HEK293 (cell line): ENCODE results near the gene TNP2.
A peak's percentile ranks its signal among the peaks of the same experiment; 100 is the strongest.

Source experiments
- BCL11A ChIP-seq: fragments of 450-650 bp; formaldehyde crosslinking; IDR thresholded peaks from 2 replicates; pipeline ENCODE4 v1.5.1; 2016; ENCODE audit warnings: low read depth, missing biosample characterization, missing genetic modification characterization
- GLI2 ChIP-seq: fragments of 450-650 bp; formaldehyde crosslinking; IDR thresholded peaks from 2 replicates; pipeline ENCODE4; 2017; ENCODE audit warnings: missing biosample characterization, missing genetic modification characterization, low read depth, borderline replicate concordance
- GLIS2 ChIP-seq: fragments of 450-650 bp; formaldehyde crosslinking; IDR thresholded peaks from 2 replicates; pipeline ENCODE4 v1.5.1; 2016; ENCODE audit warnings: missing biosample characterization, missing genetic modification characterization
- KLF1 ChIP-seq: fragments of 450-650 bp; formaldehyde crosslinking; IDR thresholded peaks from 2 replicates; pipeline ENCODE4 v1.5.1; 2016; ENCODE audit warnings: missing biosample characterization, missing genetic modification characterization
- SP2 ChIP-seq: fragments of 450-650 bp; formaldehyde crosslinking; IDR thresholded peaks from 2 replicates; pipeline ENCODE4 v1.5.1; 2016; ENCODE audit warnings: missing biosample characterization, missing genetic modification characterization
- SP3 ChIP-seq: fragments of 450-650 bp; formaldehyde crosslinking; IDR thresholded peaks from 2 replicates; pipeline ENCODE4 v1.5.1; 2016; ENCODE audit warnings: missing biosample characterization, missing genetic modification characterization
- ZBTB1 ChIP-seq: fragments of 450-650 bp; formaldehyde crosslinking; IDR thresholded peaks from 2 replicates; pipeline ENCODE4 v1.5.1; 2016; ENCODE audit warnings: missing biosample characterization, missing genetic modification characterization
- ZBTB20 ChIP-seq: fragments of 450-650 bp; formaldehyde crosslinking; IDR thresholded peaks from 2 replicates; pipeline ENCODE4 v1.5.1; 2016; ENCODE audit warnings: missing biosample characterization, missing genetic modification characterization
- ZNF169 ChIP-seq: fragments of 450-650 bp; formaldehyde crosslinking; IDR thresholded peaks from 2 replicates; pipeline ENCODE4 v1.5.1; 2016; ENCODE audit warnings: missing biosample characterization, missing genetic modification characterization
- ZNF19 ChIP-seq: fragments of 450-650 bp; formaldehyde crosslinking; IDR thresholded peaks from 2 replicates; pipeline ENCODE4; 2016; ENCODE audit warnings: missing biosample characterization, missing genetic modification characterization, low read depth
- ZNF302 ChIP-seq: fragments of 450-650 bp; formaldehyde crosslinking; IDR thresholded peaks from 2 replicates; pipeline ENCODE4 v1.5.1; 2016; ENCODE audit warnings: missing biosample characterization, missing genetic modification characterization, low read depth
- ZNF324 ChIP-seq: fragments of 450-650 bp; formaldehyde crosslinking; IDR thresholded peaks from 2 replicates; pipeline ENCODE4 v1.5.1; 2016; ENCODE audit warnings: missing biosample characterization, missing genetic modification characterization
- ZNF335 ChIP-seq: fragments of 450-650 bp; formaldehyde crosslinking; conservative IDR thresholded peaks from 2 replicates; pipeline ENCODE4 v1.5.1; 2016; ENCODE audit warnings: missing biosample characterization, missing genetic modification characterization
- ZNF391 ChIP-seq: fragments of 450-650 bp; formaldehyde crosslinking; IDR thresholded peaks from 2 replicates; pipeline ENCODE4 v1.5.1; 2016; ENCODE audit warnings: low read depth, missing biosample characterization, missing genetic modification characterization, borderline replicate concordance
- ZNF548 ChIP-seq: fragments of 450-650 bp; formaldehyde crosslinking; IDR thresholded peaks from 2 replicates; pipeline ENCODE4 v1.5.1; 2016; ENCODE audit warnings: missing biosample characterization, missing genetic modification characterization
- ZNF600 ChIP-seq: fragments of 450-650 bp; formaldehyde crosslinking; IDR thresholded peaks from 2 replicates; pipeline ENCODE4 v1.5.1; 2016; ENCODE audit warnings: missing biosample characterization, missing genetic modification characterization
- ZNF660 ChIP-seq: fragments of 450-650 bp; IDR thresholded peaks from 2 replicates; pipeline ENCODE4 v1.5.1; 2018; ENCODE audit warnings: missing biosample characterization, mild to moderate bottlenecking, missing genetic modification characterization
- ZNF664 ChIP-seq: fragments of 450-650 bp; formaldehyde crosslinking; IDR thresholded peaks from 2 replicates; pipeline ENCODE4 v1.5.1; 2016; ENCODE audit warnings: missing biosample characterization, missing genetic modification characterization
- ZNF670 ChIP-seq: fragments of 450-650 bp; formaldehyde crosslinking; IDR thresholded peaks from 2 replicates; pipeline ENCODE4 v1.5.1; 2016; ENCODE audit warnings: missing biosample characterization, missing genetic modification characterization, low read depth
- ZSCAN30 ChIP-seq: fragments of 450-650 bp; IDR thresholded peaks from 2 replicates; pipeline ENCODE4 v1.5.1; 2018; ENCODE audit warnings: missing biosample characterization, mild to moderate bottlenecking, missing genetic modification characterization, moderate library complexity
- TF ChIP-seq, protein P1 (sequence below): fragments of 450-650 bp; formaldehyde crosslinking; IDR thresholded peaks from 2 replicates; pipeline ENCODE4 v1.5.1; 2016; ENCODE audit warnings: missing biosample characterization, missing genetic modification characterization
- TF ChIP-seq, protein P2 (sequence below): fragments of 450-650 bp; formaldehyde crosslinking; IDR thresholded peaks from 2 replicates; pipeline ENCODE4 v1.5.1; 2016; ENCODE audit warnings: missing biosample characterization, missing genetic modification characterization
- TF ChIP-seq, protein P3 (sequence below): fragments of 450-650 bp; formaldehyde crosslinking; IDR thresholded peaks from 2 replicates; pipeline ENCODE4 v1.5.1; 2017; ENCODE audit warnings: missing biosample characterization, missing genetic modification characterization
- TF ChIP-seq, protein P4 (sequence below): fragments of 450-650 bp; formaldehyde crosslinking; IDR thresholded peaks from 2 replicates; pipeline ENCODE4 v1.5.1; 2016; ENCODE audit warnings: missing biosample characterization, missing genetic modification characterization
- TF ChIP-seq, protein P5 (sequence below): fragments of 450-650 bp; formaldehyde crosslinking; IDR thresholded peaks from 2 replicates; pipeline ENCODE4 v1.5.1; 2016; ENCODE audit warnings: missing biosample characterization, missing genetic modification characterization
- TF ChIP-seq, protein P6 (sequence below): fragments of 450-650 bp; formaldehyde crosslinking; IDR thresholded peaks from 2 replicates; pipeline ENCODE4 v1.5.1; 2016; ENCODE audit warnings: missing biosample characterization, missing genetic modification characterization
- TF ChIP-seq, protein P7 (sequence below): fragments of 450-650 bp; formaldehyde crosslinking; IDR thresholded peaks from 2 replicates; pipeline ENCODE4 v1.5.1; 2016; ENCODE audit warnings: missing biosample characterization, missing genetic modification characterization

Gene TNP2

DNA sequence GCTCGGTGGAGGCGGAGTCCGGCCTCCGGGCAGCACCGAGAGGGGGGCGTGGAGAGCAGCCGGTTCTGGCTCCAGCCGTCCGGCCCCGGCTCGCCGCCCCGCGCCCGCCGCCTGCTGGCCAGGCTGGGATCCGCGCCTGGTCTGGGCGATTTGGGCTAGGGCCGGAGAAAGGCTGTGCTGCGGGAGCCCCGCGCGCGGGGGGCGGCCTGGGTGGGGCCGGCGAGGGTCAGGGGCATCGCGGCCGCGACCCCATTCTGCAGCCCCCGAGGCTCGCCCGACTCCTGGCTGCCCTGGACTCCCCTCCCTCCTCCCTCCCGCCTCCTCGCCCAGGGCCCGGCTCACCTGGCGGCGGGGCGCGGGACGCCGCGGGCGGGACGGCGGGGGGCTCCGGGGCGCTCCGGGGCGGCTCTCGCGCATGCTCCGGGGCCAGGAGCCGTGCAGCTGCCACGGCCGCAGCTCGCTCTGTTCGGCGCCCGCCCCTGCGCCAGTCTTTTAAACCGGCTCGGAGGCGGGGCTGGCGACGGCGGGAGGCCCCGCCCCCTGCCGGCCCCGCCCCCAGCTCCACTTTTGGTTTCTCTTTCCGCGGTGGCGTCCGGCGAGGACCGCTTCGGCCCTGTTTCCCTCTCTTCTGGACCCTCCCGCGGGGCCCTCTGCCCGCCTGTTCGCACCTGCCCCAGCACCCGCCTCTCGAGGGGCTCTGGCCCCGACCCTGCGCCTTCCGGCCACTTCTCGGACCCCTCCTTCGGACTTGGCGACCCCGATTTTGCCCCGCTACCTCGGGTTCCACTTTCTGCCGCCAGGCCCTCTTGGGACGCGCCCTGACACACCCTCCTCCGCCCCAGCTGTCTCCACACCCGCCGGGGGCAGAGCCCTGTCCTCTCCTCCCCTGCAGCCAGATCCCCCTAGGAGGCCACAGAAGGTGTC is 13.1 kb downstream of the TNP2 start, which contains the start of gene SOCS1 (continued):
- TF ChIP-seq, protein P1, sequence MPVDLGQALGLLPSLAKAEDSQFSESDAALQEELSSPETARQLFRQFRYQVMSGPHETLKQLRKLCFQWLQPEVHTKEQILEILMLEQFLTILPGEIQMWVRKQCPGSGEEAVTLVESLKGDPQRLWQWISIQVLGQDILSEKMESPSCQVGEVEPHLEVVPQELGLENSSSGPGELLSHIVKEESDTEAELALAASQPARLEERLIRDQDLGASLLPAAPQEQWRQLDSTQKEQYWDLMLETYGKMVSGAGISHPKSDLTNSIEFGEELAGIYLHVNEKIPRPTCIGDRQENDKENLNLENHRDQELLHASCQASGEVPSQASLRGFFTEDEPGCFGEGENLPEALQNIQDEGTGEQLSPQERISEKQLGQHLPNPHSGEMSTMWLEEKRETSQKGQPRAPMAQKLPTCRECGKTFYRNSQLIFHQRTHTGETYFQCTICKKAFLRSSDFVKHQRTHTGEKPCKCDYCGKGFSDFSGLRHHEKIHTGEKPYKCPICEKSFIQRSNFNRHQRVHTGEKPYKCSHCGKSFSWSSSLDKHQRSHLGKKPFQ (tag by site-specific recombination): 0 out of 2 replicates have a peak, but pooled peaks have one; percentile 26
- TF ChIP-seq, protein P2, sequence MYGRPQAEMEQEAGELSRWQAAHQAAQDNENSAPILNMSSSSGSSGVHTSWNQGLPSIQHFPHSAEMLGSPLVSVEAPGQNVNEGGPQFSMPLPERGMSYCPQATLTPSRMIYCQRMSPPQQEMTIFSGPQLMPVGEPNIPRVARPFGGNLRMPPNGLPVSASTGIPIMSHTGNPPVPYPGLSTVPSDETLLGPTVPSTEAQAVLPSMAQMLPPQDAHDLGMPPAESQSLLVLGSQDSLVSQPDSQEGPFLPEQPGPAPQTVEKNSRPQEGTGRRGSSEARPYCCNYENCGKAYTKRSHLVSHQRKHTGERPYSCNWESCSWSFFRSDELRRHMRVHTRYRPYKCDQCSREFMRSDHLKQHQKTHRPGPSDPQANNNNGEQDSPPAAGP: peak; percentile 97
- TF ChIP-seq, protein P3, sequence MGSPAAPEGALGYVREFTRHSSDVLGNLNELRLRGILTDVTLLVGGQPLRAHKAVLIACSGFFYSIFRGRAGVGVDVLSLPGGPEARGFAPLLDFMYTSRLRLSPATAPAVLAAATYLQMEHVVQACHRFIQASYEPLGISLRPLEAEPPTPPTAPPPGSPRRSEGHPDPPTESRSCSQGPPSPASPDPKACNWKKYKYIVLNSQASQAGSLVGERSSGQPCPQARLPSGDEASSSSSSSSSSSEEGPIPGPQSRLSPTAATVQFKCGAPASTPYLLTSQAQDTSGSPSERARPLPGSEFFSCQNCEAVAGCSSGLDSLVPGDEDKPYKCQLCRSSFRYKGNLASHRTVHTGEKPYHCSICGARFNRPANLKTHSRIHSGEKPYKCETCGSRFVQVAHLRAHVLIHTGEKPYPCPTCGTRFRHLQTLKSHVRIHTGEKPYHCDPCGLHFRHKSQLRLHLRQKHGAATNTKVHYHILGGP (tag by site-specific recombination): no peak
- TF ChIP-seq BCL11A (tag by site-specific recombination) (0 out of 2 replicates have a peak, but pooled peaks have one; percentile 38), ZNF670 (tag by site-specific recombination) (no peak), ZNF169 (no peak), ZNF600 (tag by site-specific recombination) (peak; percentile 93), ZNF548 (no peak), ZNF302 (tag by site-specific recombination) (no peak), ZNF324 (tag by site-specific recombination) (peak; percentile 82), SP3 (peak; percentile 91), GLIS2 (tag by site-specific recombination) (peak; percentile 93), ZBTB20 (tag by site-specific recombination) (peak; percentile 72), ZNF391 (tag by site-specific recombination) (peak; percentile 88; the same call in 1 of the 2 replicates), SP2 (tag by site-specific recombination) (peak; percentile 76), ZSCAN30 (tag by site-specific recombination) (peak; percentile 7; the same call in 1 of the 2 replicates), GLI2 (tag by site-specific recombination) (no peak), ZNF660 (tag by site-specific recombination) (peak; percentile 87), ZNF19 (no peak), ZNF335 (peak; percentile 100), ZNF664 (tag by site-specific recombination) (no peak), ZBTB1 (no peak), KLF1 (tag by site-specific recombination) (peak; percentile 100)
- TF ChIP-seq, protein P4, sequence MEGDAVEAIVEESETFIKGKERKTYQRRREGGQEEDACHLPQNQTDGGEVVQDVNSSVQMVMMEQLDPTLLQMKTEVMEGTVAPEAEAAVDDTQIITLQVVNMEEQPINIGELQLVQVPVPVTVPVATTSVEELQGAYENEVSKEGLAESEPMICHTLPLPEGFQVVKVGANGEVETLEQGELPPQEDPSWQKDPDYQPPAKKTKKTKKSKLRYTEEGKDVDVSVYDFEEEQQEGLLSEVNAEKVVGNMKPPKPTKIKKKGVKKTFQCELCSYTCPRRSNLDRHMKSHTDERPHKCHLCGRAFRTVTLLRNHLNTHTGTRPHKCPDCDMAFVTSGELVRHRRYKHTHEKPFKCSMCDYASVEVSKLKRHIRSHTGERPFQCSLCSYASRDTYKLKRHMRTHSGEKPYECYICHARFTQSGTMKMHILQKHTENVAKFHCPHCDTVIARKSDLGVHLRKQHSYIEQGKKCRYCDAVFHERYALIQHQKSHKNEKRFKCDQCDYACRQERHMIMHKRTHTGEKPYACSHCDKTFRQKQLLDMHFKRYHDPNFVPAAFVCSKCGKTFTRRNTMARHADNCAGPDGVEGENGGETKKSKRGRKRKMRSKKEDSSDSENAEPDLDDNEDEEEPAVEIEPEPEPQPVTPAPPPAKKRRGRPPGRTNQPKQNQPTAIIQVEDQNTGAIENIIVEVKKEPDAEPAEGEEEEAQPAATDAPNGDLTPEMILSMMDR (tag by site-specific recombination): peak; percentile 41
- TF ChIP-seq, protein P5, sequence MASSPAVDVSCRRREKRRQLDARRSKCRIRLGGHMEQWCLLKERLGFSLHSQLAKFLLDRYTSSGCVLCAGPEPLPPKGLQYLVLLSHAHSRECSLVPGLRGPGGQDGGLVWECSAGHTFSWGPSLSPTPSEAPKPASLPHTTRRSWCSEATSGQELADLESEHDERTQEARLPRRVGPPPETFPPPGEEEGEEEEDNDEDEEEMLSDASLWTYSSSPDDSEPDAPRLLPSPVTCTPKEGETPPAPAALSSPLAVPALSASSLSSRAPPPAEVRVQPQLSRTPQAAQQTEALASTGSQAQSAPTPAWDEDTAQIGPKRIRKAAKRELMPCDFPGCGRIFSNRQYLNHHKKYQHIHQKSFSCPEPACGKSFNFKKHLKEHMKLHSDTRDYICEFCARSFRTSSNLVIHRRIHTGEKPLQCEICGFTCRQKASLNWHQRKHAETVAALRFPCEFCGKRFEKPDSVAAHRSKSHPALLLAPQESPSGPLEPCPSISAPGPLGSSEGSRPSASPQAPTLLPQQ (tag by site-specific recombination): peak; percentile 54
- TF ChIP-seq, protein P6, sequence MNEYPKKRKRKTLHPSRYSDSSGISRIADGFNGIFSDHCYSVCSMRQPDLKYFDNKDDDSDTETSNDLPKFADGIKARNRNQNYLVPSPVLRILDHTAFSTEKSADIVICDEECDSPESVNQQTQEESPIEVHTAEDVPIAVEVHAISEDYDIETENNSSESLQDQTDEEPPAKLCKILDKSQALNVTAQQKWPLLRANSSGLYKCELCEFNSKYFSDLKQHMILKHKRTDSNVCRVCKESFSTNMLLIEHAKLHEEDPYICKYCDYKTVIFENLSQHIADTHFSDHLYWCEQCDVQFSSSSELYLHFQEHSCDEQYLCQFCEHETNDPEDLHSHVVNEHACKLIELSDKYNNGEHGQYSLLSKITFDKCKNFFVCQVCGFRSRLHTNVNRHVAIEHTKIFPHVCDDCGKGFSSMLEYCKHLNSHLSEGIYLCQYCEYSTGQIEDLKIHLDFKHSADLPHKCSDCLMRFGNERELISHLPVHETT: 0 out of 2 replicates have a peak, but pooled peaks have one; percentile 38
- TF ChIP-seq, protein P7, sequence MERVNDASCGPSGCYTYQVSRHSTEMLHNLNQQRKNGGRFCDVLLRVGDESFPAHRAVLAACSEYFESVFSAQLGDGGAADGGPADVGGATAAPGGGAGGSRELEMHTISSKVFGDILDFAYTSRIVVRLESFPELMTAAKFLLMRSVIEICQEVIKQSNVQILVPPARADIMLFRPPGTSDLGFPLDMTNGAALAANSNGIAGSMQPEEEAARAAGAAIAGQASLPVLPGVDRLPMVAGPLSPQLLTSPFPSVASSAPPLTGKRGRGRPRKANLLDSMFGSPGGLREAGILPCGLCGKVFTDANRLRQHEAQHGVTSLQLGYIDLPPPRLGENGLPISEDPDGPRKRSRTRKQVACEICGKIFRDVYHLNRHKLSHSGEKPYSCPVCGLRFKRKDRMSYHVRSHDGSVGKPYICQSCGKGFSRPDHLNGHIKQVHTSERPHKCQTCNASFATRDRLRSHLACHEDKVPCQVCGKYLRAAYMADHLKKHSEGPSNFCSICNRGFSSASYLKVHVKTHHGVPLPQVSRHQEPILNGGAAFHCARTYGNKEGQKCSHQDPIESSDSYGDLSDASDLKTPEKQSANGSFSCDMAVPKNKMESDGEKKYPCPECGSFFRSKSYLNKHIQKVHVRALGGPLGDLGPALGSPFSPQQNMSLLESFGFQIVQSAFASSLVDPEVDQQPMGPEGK (tag by site-specific recombination): peak; percentile 90
